ENCODE measurements around the gene COL27A1. TPM values are rescaled to one million over a fixed set of nuclear protein-coding genes. Genes with fewer than 3 reads are reported as not detected.

Gene COL27A1
- total and polyA plus RNA-seq, 2 experiments from 2014 or later: 10.5 to 18.0 TPM

GRCh38 chr9:114316605-114317230 lies 161.4 kb downstream of the COL27A1 start:
- no peaks in the 10 kb centered on the region for H3K36me3 Mint-ChIP-seq (ENCODE audit: low read depth)
- Histone ChIP-seq H3K4me2 (no peak overlapping the region), H2AFZ (no peak overlapping the region), H3K79me2 (replicated peaks; ENCODE audit: insufficient read depth) (no peaks in the 10 kb centered on the region), H3K27me3 (ENCODE audit: insufficient read depth) (no peaks in the 10 kb centered on the region), H3F3A (replicated peaks; ENCODE audit: low read depth) (no peaks in the 10 kb centered on the region), H4K20me1 (replicated peaks; ENCODE audit: insufficient read depth) (no peaks in the 10 kb centered on the region), H3K9me2 (ENCODE audit: insufficient read depth) (no peaks in the 10 kb centered on the region), H3K36me3 (ENCODE audit: insufficient read depth) (no peaks in the 10 kb centered on the region), H3K27ac (ENCODE audit: low read depth) (no peak overlapping the region), H3K4me3 (no peak overlapping the region), H3K4me1 (ENCODE audit: insufficient read depth) (no peaks in the 10 kb centered on the region)
- TF ChIP-seq EZH2phosphoT487 (IDR thresholded peaks at IDR 0.05; ENCODE audit: unreplicated experiment) (no peak), ETS1 (IDR thresholded peaks at IDR 0.05) (no peak), STAT1 (IDR thresholded peaks at IDR 0.05; ENCODE audit: unreplicated experiment) (no peak), EZH2 (IDR thresholded peaks at IDR 0.05; ENCODE audit: low read depth, unreplicated experiment) (no peak), JUNB (IDR thresholded peaks at IDR 0.05; ENCODE audit: unreplicated experiment) (no peak), CREB1 (CRISPR knock-in tag; IDR thresholded peaks at IDR 0.05; ENCODE audit: low read depth) (no peak), ZNF114 (CRISPR knock-in tag; IDR thresholded peaks at IDR 0.05) (no peak), ZNF331 (CRISPR knock-in tag; IDR thresholded peaks at IDR 0.05; ENCODE audit: low read depth) (no peak), REST (IDR thresholded peaks at IDR 0.05; ENCODE audit: unreplicated experiment) (no peak), NANOG (IDR thresholded peaks at IDR 0.05; ENCODE audit: borderline replicate concordance) (no peak), POLR2AphosphoS5 (IDR thresholded peaks at IDR 0.05; ENCODE audit: low read depth) (no peak), CTCF (conservative IDR thresholded peaks at IDR 0.05; ENCODE audit: low read depth in 2 of 2) (no peak; a peak in 1 of 4 replicates), ZNF462 (CRISPR knock-in tag; IDR thresholded peaks at IDR 0.05) (no peak)
- no peaks in the 10 kb centered on the region; the same call in 1 of the 3 replicates for H3K9me3 Mint-ChIP-seq
- peaks cover 6% of the 10 kb centered on the region for H3K27me3 Mint-ChIP-seq (ENCODE audit: insufficient read depth, low read depth, poor library complexity)
- no peak overlapping the region for H3K4me3 Mint-ChIP-seq
- DNase-seq (ENCODE audit: low spot score): no peak
- no peak overlapping the region for H3K27ac Mint-ChIP-seq
- ATAC-seq: no peak; the same call in 2 of the 3 replicates
- peaks cover 8% of the 10 kb centered on the region for H3K4me1 Mint-ChIP-seq

All from GM23338 (cell line).